BE2C (cell line): ENCODE measurements around the gene XRCC5.
A peak's percentile ranks its signal among the peaks of the same experiment; 100 is the strongest.

Experiments used
- DNase-seq: peaks from one replicate; pipeline ENCODE4 v3.0.0-alpha.2; 2020
- H3K27me3 ChIP-seq: fragments of 250-450 bp; sonication (Bioruptor Pico); 2 replicates; pipeline ENCODE4 v1.5.1; 2020; ENCODE audit warnings: mild to moderate bottlenecking
- H3K36me3 ChIP-seq: fragments of 250-450 bp; sonication (Bioruptor Pico); 2 replicates; pipeline ENCODE4 v1.5.1; 2020; ENCODE audit warnings: mild to moderate bottlenecking
- H3K4me1 ChIP-seq: fragments of 250-450 bp; sonication (Bioruptor Pico); 2 replicates; pipeline ENCODE4 v1.5.1; 2020
- H3K4me3 ChIP-seq: 2 replicates; pipeline ENCODE4 v1.5.1; 2011; ENCODE audit warnings: low read depth, low read length
- H3K9me3 ChIP-seq: fragments of 250-450 bp; sonication (Bioruptor Pico); 2 replicates; pipeline ENCODE4 v1.5.1; 2020
- CTCF ChIP-seq: IDR thresholded peaks from 2 replicates; pipeline ENCODE4 v1.5.1; 2012; ENCODE audit warnings: mild to moderate bottlenecking, low read depth, low read length

The XRCC5 gene

DNA sequence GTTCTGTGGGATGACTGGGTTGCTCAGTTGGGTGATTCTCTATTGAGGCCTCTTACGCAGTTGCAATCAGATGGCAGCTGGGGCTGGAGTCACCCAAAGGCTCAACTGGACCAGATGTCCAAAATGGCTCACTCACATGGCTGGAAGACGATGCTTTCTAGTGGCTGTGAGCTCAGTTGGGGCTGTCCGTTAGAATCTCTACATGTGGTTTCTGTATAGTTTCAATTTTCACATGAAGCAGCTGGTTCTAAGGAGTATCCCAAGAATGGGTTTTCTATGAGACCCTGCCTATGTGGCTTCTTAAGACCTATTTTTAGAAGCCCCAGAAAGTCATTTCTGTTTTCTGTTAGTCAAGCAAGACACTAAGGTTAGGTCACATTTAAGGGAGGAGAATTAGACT, 4.4 kb downstream of the XRCC5 start:
- DNase-seq, result no peak
- H3K4me1 ChIP-seq, result peaks cover 19% of the 10 kb centered on the region
- TF ChIP-seq CTCF, result no peak

DNA sequence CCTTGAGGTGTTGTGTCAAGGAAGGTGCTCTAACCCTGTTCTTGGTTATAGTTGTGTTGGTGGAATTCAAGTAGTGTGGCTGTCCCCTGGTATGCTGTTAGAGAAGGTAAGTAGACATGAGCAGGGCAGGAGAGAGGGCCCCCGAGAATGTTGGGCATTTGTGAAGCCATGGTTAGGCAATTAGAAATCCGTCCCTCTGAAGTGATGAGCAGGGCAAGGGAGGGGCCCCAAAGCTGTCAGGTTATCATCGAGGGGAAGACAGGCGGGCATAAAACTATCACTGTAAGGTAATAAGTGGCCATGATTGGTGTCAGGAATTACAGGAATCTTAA, 5.2 kb downstream of the XRCC5 start:
- Histone ChIP-seq H3K4me1 (peaks cover 19% of the 10 kb centered on the region), H3K36me3 (peaks cover 82% of the 10 kb centered on the region), H3K9me3 (no peaks in the 10 kb centered on the region), H3K4me3 (no peak overlapping the region), H3K27me3 (no peaks in the 10 kb centered on the region)
- no peak for TF ChIP-seq CTCF
- no peak for DNase-seq

More for the DNA sequence above, 4.4 kb downstream of the XRCC5 start:
- Histone ChIP-seq H3K9me3 (no peaks in the 10 kb centered on the region), H3K27me3 (no peaks in the 10 kb centered on the region), H3K4me3 (no peak overlapping the region), H3K36me3 (peaks cover 74% of the 10 kb centered on the region)

GRCh38 chr2:216114714-216115531, 5.8 kb downstream of the XRCC5 start:
- H3K4me1 ChIP-seq, result peaks cover 19% of the 10 kb centered on the region
- peaks cover 88% of the 10 kb centered on the region for H3K36me3 ChIP-seq
- H3K9me3 ChIP-seq, result no peaks in the 10 kb centered on the region
- TF ChIP-seq CTCF, result peak; percentile 83
- H3K4me3 ChIP-seq, result peak overlapping the region; percentile 75
- peak; percentile 98 for DNase-seq
- H3K27me3 ChIP-seq, result no peaks in the 10 kb centered on the region

DNA sequence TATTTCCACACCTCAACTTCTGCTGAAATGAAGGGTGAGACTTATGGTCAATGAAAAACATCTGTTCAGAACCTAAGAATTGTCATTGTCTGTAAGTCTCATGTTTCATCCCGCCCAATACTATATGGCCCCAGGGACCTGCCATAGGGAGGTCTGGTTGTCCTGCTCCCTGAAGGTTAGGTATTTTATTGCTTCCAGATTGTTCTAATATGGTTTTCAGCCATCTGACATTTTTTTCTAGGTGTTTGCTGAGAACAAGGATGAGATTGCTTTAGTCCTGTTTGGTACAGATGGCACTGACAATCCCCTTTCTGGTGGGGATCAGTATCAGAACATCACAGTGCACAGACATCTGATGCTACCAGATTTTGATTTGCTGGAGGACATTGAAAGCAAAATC, 7.3 kb downstream of the XRCC5 start:
- TF ChIP-seq CTCF, result no peak
- Histone ChIP-seq H3K4me1 (peaks cover 19% of the 10 kb centered on the region), H3K27me3 (no peaks in the 10 kb centered on the region), H3K4me3 (no peak overlapping the region), H3K9me3 (no peaks in the 10 kb centered on the region), H3K36me3 (peaks cover 91% of the 10 kb centered on the region)
- DNase-seq, result peak; percentile 65

GRCh38 chr2:216117561-216118340, 8.6 kb downstream of the XRCC5 start:
- Histone ChIP-seq H3K4me1 (peaks cover 19% of the 10 kb centered on the region), H3K9me3 (no peaks in the 10 kb centered on the region), H3K27me3 (no peaks in the 10 kb centered on the region), H3K4me3 (no peak overlapping the region), H3K36me3 (peaks cover 91% of the 10 kb centered on the region)
- DNase-seq, result no peak
- TF ChIP-seq CTCF, result no peak

GRCh38 chr2:216118474-216118873, 9.3 kb downstream of the XRCC5 start:
- TF ChIP-seq CTCF, result no peak

More at GRCh38 chr2:216118474-216118873, 9.3 kb downstream of the XRCC5 start:
- Histone ChIP-seq H3K27me3 (no peaks in the 10 kb centered on the region), H3K9me3 (no peaks in the 10 kb centered on the region), H3K4me1 (peaks cover 19% of the 10 kb centered on the region), H3K36me3 (peaks cover 91% of the 10 kb centered on the region), H3K4me3 (no peak overlapping the region)
- DNase-seq, result no peak
